Measurements from ENCODE around the gene BCLAF1. TPM values are rescaled to one million over a fixed set of nuclear protein-coding genes. Genes with fewer than 3 reads are reported as not detected.

The BCLAF1 gene
- total RNA-seq, 1 donor from 2014 or later = 146 TPM

GRCh38 chr6:136235233-136235564, 54.4 kb downstream of the BCLAF1 start:
- no peak overlapping the region for H3K4me3 ChIP-seq (ENCODE audit: low read depth, low read length)
- no peak for DNase-seq (ENCODE audit: low read depth)
- TF ChIP-seq CTCF (conservative IDR thresholded peaks at IDR 0.05; ENCODE audit: low read depth, low read length) = no peak

- no peak overlapping the region for H3K4me3 ChIP-seq (ENCODE audit: low read depth, low read length)
- DNase-seq (ENCODE audit: low read depth) = no peak
- TF ChIP-seq CTCF (conservative IDR thresholded peaks at IDR 0.05; ENCODE audit: low read depth, low read length) = no peak
These were observed 56.9 kb downstream of the BCLAF1 start for GRCh38 chr6:136232701-136233100.

- TF ChIP-seq CTCF (conservative IDR thresholded peaks at IDR 0.05; ENCODE audit: low read depth, low read length) = no peak
- no peak for DNase-seq (ENCODE audit: low read depth)
- H3K4me3 ChIP-seq (ENCODE audit: low read depth, low read length) = no peak overlapping the region
These were observed 59.3 kb downstream of the BCLAF1 start for GRCh38 chr6:136230219-136230853.

- no peak for DNase-seq (ENCODE audit: low read depth)
- H3K4me3 ChIP-seq (ENCODE audit: low read depth, low read length) = no peak overlapping the region
- TF ChIP-seq CTCF (conservative IDR thresholded peaks at IDR 0.05; ENCODE audit: low read depth, low read length) = no peak
These were observed 60.8 kb downstream of the BCLAF1 start for GRCh38 chr6:136228814-136229213.

- peak; percentile 96 for DNase-seq (ENCODE audit: low read depth)
- peak overlapping the region; percentile 39 for H3K4me3 ChIP-seq (ENCODE audit: low read depth, low read length)
- no peak for TF ChIP-seq CTCF (conservative IDR thresholded peaks at IDR 0.05; ENCODE audit: low read depth, low read length)
These were observed 62.8 kb downstream of the BCLAF1 start for GRCh38 chr6:136226674-136227377.

GRCh38 chr6:136226027-136226673, 63.5 kb downstream of the BCLAF1 start:
- TF ChIP-seq CTCF (conservative IDR thresholded peaks at IDR 0.05; ENCODE audit: low read depth, low read length) = peak; percentile 100
- peak; percentile 19 for DNase-seq (ENCODE audit: low read depth)
- peak overlapping the region; percentile 39 for H3K4me3 ChIP-seq (ENCODE audit: low read depth, low read length)
